ENCODE results near the gene FAM98B.

DNA sequence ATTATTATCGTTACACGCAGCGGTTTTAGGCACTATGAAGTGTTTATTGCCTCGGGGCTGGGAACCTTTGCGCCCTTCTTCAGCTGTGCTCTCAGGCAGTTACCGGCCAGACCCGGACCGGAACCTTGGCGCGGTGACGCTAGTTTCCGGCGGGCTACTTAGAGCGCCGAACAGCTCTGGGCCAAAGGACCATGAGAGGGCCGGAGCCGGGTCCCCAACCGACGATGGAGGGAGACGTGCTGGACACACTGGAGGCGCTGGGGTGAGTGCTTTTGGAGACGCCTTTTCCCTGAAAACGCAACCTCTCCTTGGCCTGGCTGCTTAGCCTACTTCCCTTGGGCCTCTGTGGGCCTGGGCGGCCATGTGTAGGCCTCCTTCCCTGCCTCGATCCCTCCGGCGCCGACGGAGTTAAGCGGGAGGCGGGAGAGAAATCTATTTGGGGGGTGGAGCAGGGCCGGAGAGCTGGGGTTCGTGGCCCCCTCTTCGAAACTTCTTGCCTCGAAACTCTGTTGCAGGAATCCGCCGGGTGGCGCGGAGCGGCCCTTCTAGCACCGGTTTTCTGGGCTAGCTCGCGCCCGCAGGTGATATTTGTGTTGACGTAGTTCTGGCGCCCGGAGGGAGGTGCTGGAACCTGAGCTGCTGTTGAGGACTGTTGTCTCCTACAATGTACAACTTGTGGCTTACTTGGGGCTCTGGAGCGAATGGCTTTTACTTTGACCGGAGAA, at the start of gene FAM98B:
- no peak for TF ChIP-seq MXD4 (CRISPR knock-in tag; IDR thresholded peaks at IDR 0.05; ENCODE audit: borderline replicate concordance)
- TF ChIP-seq ZNF423 (CRISPR knock-in tag; IDR thresholded peaks at IDR 0.05) = no peak
- TF ChIP-seq ATF3 (CRISPR knock-in tag; conservative IDR thresholded peaks at IDR 0.05) = no peak
- no peak for TF ChIP-seq CTCF (IDR thresholded peaks at IDR 0.05)
- no peak for TF ChIP-seq TEAD4 (CRISPR knock-in tag; IDR thresholded peaks at IDR 0.05)
- TF ChIP-seq USF1 (CRISPR knock-in tag; IDR thresholded peaks at IDR 0.05) = no peak; the same call in 1 of the 2 replicates
- no peak for TF ChIP-seq NR1H2 (CRISPR knock-in tag; IDR thresholded peaks at IDR 0.05)
